SK-N-SH (cell line): Measurements from ENCODE around the gene TTK. TPM values are rescaled to one million over a fixed set of nuclear protein-coding genes. Genes with fewer than 3 reads are reported as not detected.

ENCODE experiments used
- CTCF ChIA-PET: fragments of 300-600, 350-600 bp; formaldehyde crosslinking; extraction: SDS; loops from one replicate; lab custom pipeline; 2021; lab: Yijun Ruan, JAX
- POLR2A ChIA-PET: fragments of 350-600 bp; sonication (Branson Sonifier 250); formaldehyde crosslinking; extraction: SDS; loops from one replicate; lab custom pipeline; 2020; ENCODE audit warnings: antibody characterized with exemption, inconsistent platforms; lab: Yijun Ruan, JAX
- DNase-seq: peaks from one replicate; pipeline ENCODE4 v3.0.0; 2012
- H2AFZ ChIP-seq: fragments of 200-600 bp; sonication (generic); 2 replicates; pipeline ENCODE4 v1.8.1; 2016; ENCODE audit warnings: antibody characterized with exemption, mild to moderate bottlenecking, low read depth
- H3F3A ChIP-seq: fragments of 200-600 bp; sonication (generic); replicated peaks from 2 replicates; pipeline ENCODE3; 2016; ENCODE audit warnings: antibody characterized with exemption, mild to moderate bottlenecking; ENCODE audit not compliant: insufficient read depth
- H3K27ac ChIP-seq, 2 experiments: fragments of 200-500 bp in 1 of 2; fragments of 200-600 bp in 1 of 2; sonication (Bioruptor generic) in 1 of 2; sonication (generic), shearing (Covaris generic) in 1 of 2; 2 replicates each; pipeline versions ENCODE4 v1.5.1 to v1.6.1; 2014 to 2016; ENCODE audit warnings: low read depth in 2 of 2, inconsistent platforms in 1 of 2, low read length in 1 of 2, mild to moderate bottlenecking in 1 of 2, mixed read lengths in 1 of 2
- H3K27me3 ChIP-seq: fragments of 200-600 bp; sonication (generic), shearing (Covaris generic); 2 replicates; pipeline ENCODE4 v1.6.1; 2016; ENCODE audit warnings: mixed run types; ENCODE audit not compliant: insufficient read depth
- H3K36me3 ChIP-seq, 2 experiments: fragments of 200-500 bp in 1 of 2; fragments of 200-600 bp in 1 of 2; sonication (Bioruptor generic) in 1 of 2; sonication (generic) in 1 of 2; replicated peaks in 1 of 2; 2 replicates each; pipeline versions ENCODE3 to v1.5.1; 2014 to 2016; ENCODE audit warnings: low read length in 1 of 2, mild to moderate bottlenecking in 1 of 2; ENCODE audit not compliant: insufficient read depth in 2 of 2, control insufficient read depth in 1 of 2
- H3K4me1 ChIP-seq, 2 experiments: fragments of 200-500 bp in 1 of 2; fragments of 200-600 bp in 1 of 2; sonication (Bioruptor generic) in 1 of 2; sonication (generic), shearing (Covaris generic) in 1 of 2; 2 replicates each; pipeline versions ENCODE4 v1.5.1 to v1.6.1; 2014 to 2016; ENCODE audit warnings: low read depth in 1 of 2, low read length in 1 of 2, mixed run types in 1 of 2; ENCODE audit not compliant: insufficient read depth in 2 of 2, control insufficient read depth in 1 of 2
- H3K4me2 ChIP-seq: fragments of 200-600 bp; sonication (generic), shearing (Covaris generic); 2 replicates; pipeline ENCODE4 v1.6.1; 2017; ENCODE audit warnings: mixed run types
- H3K4me3 ChIP-seq, 2 experiments: fragments of 200-500 bp in 1 of 2; fragments of 200-600 bp in 1 of 2; sonication (Bioruptor generic) in 1 of 2; sonication (generic), shearing (Covaris generic) in 1 of 2; 2 replicates each; pipeline versions ENCODE4 v1.5.1 to v1.8.1; 2014 to 2016; ENCODE audit warnings: low read depth in 2 of 2, inconsistent platforms in 1 of 2, low read length in 1 of 2, mild to moderate bottlenecking in 1 of 2, mixed read lengths in 1 of 2, moderate library complexity in 1 of 2
- H3K79me2 ChIP-seq: fragments of 200-600 bp; sonication (generic); 2 replicates; pipeline ENCODE4 v1.8.1; 2017; ENCODE audit warnings: mild to moderate bottlenecking; ENCODE audit not compliant: insufficient read depth
- H3K9ac ChIP-seq: fragments of 200-600 bp; sonication (generic); 2 replicates; pipeline ENCODE4 v1.6.1; 2017; ENCODE audit warnings: mixed run types
- H3K9me2 ChIP-seq: fragments of 200-600 bp; sonication (generic); 2 replicates; pipeline ENCODE4 v1.6.1; 2017; ENCODE audit warnings: mixed run types
- H3K9me3 ChIP-seq: fragments of 200-600 bp; sonication (generic); 2 replicates; pipeline ENCODE4 v1.6.1; 2017; ENCODE audit warnings: mixed run types, mild to moderate bottlenecking, moderate library complexity
- H4K20me1 ChIP-seq: fragments of 200-600 bp; sonication (generic); 2 replicates; pipeline ENCODE4 v1.6.1; 2017; ENCODE audit warnings: mild to moderate bottlenecking, mixed run types; ENCODE audit not compliant: insufficient read depth
- CHD2 ChIP-seq: fragments of 150-350 bp; IDR thresholded peaks from 2 replicates; pipeline ENCODE4 v1.6.1; 2018; ENCODE audit warnings: low read length; ENCODE audit not compliant: partially characterized antibody
- EZH2phosphoT487 ChIP-seq: fragments of 200-600 bp; sonication (generic); IDR thresholded peaks from 2 replicates; pipeline ENCODE4 v1.6.1; 2017; ENCODE audit warnings: low read depth, mixed run types, mild to moderate bottlenecking, antibody characterized with exemption, moderate library complexity, borderline replicate concordance
- FOXM1 ChIP-seq: IDR thresholded peaks from 2 replicates; pipeline ENCODE4 v1.4.0; 2012; ENCODE audit warnings: low read depth, mild to moderate bottlenecking
- GABPA ChIP-seq: IDR thresholded peaks from 2 replicates; pipeline ENCODE4 v1.4.0; 2012; ENCODE audit warnings: low read depth, mild to moderate bottlenecking
- JUND ChIP-seq: IDR thresholded peaks from 2 replicates; pipeline ENCODE4 v1.4.0; 2012
- MAX ChIP-seq: IDR thresholded peaks from 2 replicates; pipeline ENCODE4 v1.4.0; 2012; ENCODE audit warnings: low read depth
- MEF2A ChIP-seq: IDR thresholded peaks from 2 replicates; pipeline ENCODE4 v1.4.0; 2012; ENCODE audit warnings: low read depth, borderline replicate concordance
- POLR2AphosphoS5 ChIP-seq: IDR thresholded peaks from 2 replicates; pipeline ENCODE4 v1.6.1; 2012; ENCODE audit warnings: low read depth, low read length
- RAD21 ChIP-seq: IDR thresholded peaks from 2 replicates; pipeline ENCODE4 v1.6.1; 2012; ENCODE audit warnings: mild to moderate bottlenecking, low read length
- RCOR1 ChIP-seq: fragments of 150-350 bp; IDR thresholded peaks from 2 replicates; pipeline ENCODE4 v1.6.1; 2017; ENCODE audit warnings: antibody characterized with exemption, low read length
- REST ChIP-seq: IDR thresholded peaks from 2 replicates; pipeline ENCODE4 v1.6.1; 2012; ENCODE audit warnings: mild to moderate bottlenecking, low read depth, low read length, moderate library complexity
- RXRA ChIP-seq: IDR thresholded peaks from 2 replicates; pipeline ENCODE4 v1.4.0; 2012; ENCODE audit warnings: low read depth, mild to moderate bottlenecking, borderline replicate concordance
- SMC3 ChIP-seq: IDR thresholded peaks from 2 replicates; pipeline ENCODE4 v1.6.1; 2012; ENCODE audit warnings: low read depth, low read length, improper control_type of control experiment
- TCF12 ChIP-seq: IDR thresholded peaks from 2 replicates; pipeline ENCODE4 v1.4.0; 2012
- YY1 ChIP-seq: IDR thresholded peaks from 2 replicates; pipeline ENCODE4 v1.4.0; 2012; ENCODE audit warnings: low read depth, mild to moderate bottlenecking
- ZBTB33 ChIP-seq: IDR thresholded peaks from 2 replicates; pipeline ENCODE4 v1.4.0; 2012; ENCODE audit warnings: low read depth, borderline replicate concordance
- whole genome bisulfite sequencing: methylation state at CpG from one replicate; pipeline ENCODE4 v1.1.6; 2017; ENCODE audit warnings: low lambda C conversion rate; 5-methylcytosine and 5-hydroxymethylcytosine counted together
- polyA plus RNA-seq, 3 experiments: library from polyadenylated mRNA; depleted of rRNA; stranded (reverse); fragments of >200 nt; gene quantifications; 2 replicates each; pipeline ENCODE4 v1.2.3, GENCODE V29; 2012
- TF ChIP-seq, protein P1 (sequence below): IDR thresholded peaks from 2 replicates; pipeline ENCODE4 v1.4.0; 2012; ENCODE audit warnings: low read depth, borderline replicate concordance

Gene TTK
- polyA plus RNA-seq, 1 of the 3 experiments (the other 2 are of a cell fraction): 3.6 TPM

DNA sequence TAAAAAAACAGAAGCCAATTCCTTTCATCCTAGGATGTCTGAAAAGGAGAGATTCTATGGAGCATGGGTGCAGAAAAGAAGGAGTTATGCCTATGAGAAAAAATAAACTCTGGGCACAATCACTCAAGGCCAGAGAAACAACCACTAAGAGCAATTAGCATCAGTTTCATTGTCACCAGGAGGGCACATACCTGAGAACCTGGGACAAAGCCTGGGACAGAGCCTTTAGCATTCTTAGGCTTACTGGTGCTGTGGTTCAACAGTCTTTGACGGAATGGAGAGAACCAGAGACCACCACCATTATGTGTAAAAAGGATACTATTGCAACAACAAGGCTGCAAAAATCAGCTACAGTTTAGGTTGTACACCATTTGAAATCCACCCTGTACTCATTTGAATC lies 72.6 kb downstream of the TTK start:
- Histone ChIP-seq H3K9me2 (no peaks in the 10 kb centered on the region), H3K4me3 (no peak overlapping the region), H2AFZ (no peak overlapping the region), H3F3A (no peaks in the 10 kb centered on the region), H3K4me2 (no peak overlapping the region), H3K4me1 (no peaks in the 10 kb centered on the region), H3K9me3 (no peaks in the 10 kb centered on the region), H3K36me3 (no peaks in the 10 kb centered on the region), H3K79me2 (no peaks in the 10 kb centered on the region), H4K20me1 (no peaks in the 10 kb centered on the region), H3K27ac (no peak overlapping the region), H3K27me3 (no peaks in the 10 kb centered on the region), H3K9ac (no peak overlapping the region)
- ChIA-PET CTCF (interaction anchor here (0.6 to 1.7 kb wide), 3 partner anchors 18 to 133 kb away, joined by 3 to 4 read pairs (median 3); no protein-coding TSS in a partner anchor), POLR2A (no interaction called here)
- 57% methylated on average over 1 of the region's 1 CpG for WGBS
- no peak for DNase-seq
- TF ChIP-seq RAD21: no peak

DNA sequence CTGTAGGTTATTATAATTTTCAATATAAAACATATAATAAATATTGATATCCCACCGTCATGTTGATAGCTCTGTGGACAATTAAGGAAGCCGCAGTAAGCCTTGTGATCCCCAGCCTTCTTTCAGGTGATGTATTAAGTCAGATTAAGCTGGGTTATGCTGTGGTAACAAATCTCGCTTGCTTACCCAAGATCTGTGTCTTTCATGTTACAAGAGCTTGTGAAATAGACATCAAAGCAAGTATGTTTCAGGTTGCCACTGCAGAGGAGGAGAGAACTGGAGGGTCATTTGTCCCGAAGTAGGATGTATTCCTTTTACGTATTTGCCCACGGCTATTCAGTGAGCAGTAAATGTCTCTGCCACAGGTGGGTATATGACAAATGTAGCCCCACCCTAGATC lies 84.2 kb downstream of the TTK start:
- no peak for DNase-seq
- Histone ChIP-seq H3K79me2 (no peaks in the 10 kb centered on the region), H3K27ac (no peak overlapping the region), H2AFZ (no peak overlapping the region), H3F3A (no peaks in the 10 kb centered on the region), H3K4me1 (no peaks in the 10 kb centered on the region), H3K9ac (no peak overlapping the region), H3K9me2 (no peaks in the 10 kb centered on the region), H3K9me3 (no peaks in the 10 kb centered on the region)
- TF ChIP-seq MAX: no peak
- TF ChIP-seq, protein P1, sequence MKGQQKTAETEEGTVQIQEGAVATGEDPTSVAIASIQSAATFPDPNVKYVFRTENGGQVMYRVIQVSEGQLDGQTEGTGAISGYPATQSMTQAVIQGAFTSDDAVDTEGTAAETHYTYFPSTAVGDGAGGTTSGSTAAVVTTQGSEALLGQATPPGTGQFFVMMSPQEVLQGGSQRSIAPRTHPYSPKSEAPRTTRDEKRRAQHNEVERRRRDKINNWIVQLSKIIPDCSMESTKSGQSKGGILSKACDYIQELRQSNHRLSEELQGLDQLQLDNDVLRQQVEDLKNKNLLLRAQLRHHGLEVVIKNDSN: no peak
- TF ChIP-seq JUND: no peak
- TF ChIP-seq GABPA: no peak
- TF ChIP-seq CHD2: no peak
- no peak for TF ChIP-seq SMC3
- TF ChIP-seq MEF2A: no peak
- TF ChIP-seq RXRA: no peak
- TF ChIP-seq TCF12: no peak
- TF ChIP-seq EZH2phosphoT487: no peak
- TF ChIP-seq FOXM1: no peak
- no peak for TF ChIP-seq RCOR1
- TF ChIP-seq YY1: no peak
- TF ChIP-seq, all 33 proteins: peak for 0
- WGBS: 77% methylated on average over 6 of the region's 6 CpGs
- no peaks in the 10 kb centered on the region for H3K27me3 ChIP-seq
- H3K4me3 ChIP-seq: no peak overlapping the region
- H4K20me1 ChIP-seq: no peaks in the 10 kb centered on the region
- H3K4me2 ChIP-seq: no peak overlapping the region
- CTCF ChIA-PET: interaction anchor here (10.3 kb wide), 1 partner anchor 139 kb away, joined by 98 read pairs; no protein-coding TSS in a partner anchor
- POLR2A ChIA-PET: no interaction called here
- H3K36me3 ChIP-seq: no peaks in the 10 kb centered on the region

DNA sequence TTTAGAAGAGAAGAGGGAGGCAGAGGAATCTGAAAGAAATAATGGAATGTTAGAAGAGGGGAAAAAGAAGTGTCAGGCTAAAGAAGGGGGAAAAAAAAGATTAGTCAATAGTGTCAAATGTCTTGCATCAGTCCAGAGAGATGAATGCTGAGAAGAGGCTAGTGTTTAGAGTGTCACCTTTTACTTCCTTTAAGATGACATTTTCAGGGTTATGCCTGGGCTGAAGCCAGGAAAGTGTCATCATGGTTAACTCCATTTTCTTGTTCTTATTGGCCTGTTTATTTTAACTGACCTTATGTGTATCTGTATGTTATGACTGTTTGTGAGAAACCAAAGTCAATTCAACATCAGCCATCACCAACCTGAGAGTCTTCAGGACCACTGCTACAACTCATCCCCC lies 87.1 kb downstream of the TTK start:
- Histone ChIP-seq H3F3A (no peaks in the 10 kb centered on the region), H3K9me2 (no peaks in the 10 kb centered on the region), H3K36me3 (no peaks in the 10 kb centered on the region), H4K20me1 (no peaks in the 10 kb centered on the region), H3K9me3 (no peaks in the 10 kb centered on the region), H3K4me1 (no peaks in the 10 kb centered on the region), H2AFZ (no peak overlapping the region), H3K4me3 (no peak overlapping the region), H3K9ac (no peak overlapping the region), H3K27me3 (no peaks in the 10 kb centered on the region), H3K27ac (no peak overlapping the region), H3K4me2 (no peak overlapping the region), H3K79me2 (no peaks in the 10 kb centered on the region)
- ChIA-PET POLR2A (no interaction called here), CTCF (interaction anchor here (2.9 to 10.3 kb wide), 2 partner anchors 142 to 145 kb away, joined by 8 to 98 read pairs; no protein-coding TSS in a partner anchor)
- DNase-seq: no peak
- TF ChIP-seq POLR2AphosphoS5 (no peak), YY1 (no peak), FOXM1 (no peak), MEF2A (no peak), RXRA (no peak), CHD2 (no peak), ZBTB33 (no peak), REST (no peak)
